GM12878 (cell line): ENCODE measurements around the gene SARS2.

Source experiments
- ETV6 ChIP-seq, 2 experiments: fragments of 450-650 bp in 1 of 2; IDR thresholded peaks in 1 of 2; conservative IDR thresholded peaks in 1 of 2; 2 replicates each; pipeline ENCODE4 v1.6.1; 2014; ENCODE audit warnings: antibody characterized with exemption in 1 of 2, borderline replicate concordance in 1 of 2, low read depth in 1 of 2, mild to moderate bottlenecking in 1 of 2, moderate library complexity in 1 of 2
- FOS ChIP-seq: IDR thresholded peaks from 3 replicates; pipeline ENCODE4 v1.6.1; 2011; ENCODE audit warnings: borderline replicate concordance; ENCODE audit not compliant: insufficient read length; ENCODE audit errors: extremely low read depth
- IKZF2 ChIP-seq, 2 experiments: fragments of 450-650 bp; IDR thresholded peaks; 2 replicates each; pipeline ENCODE4 v1.6.1; 2017; ENCODE audit warnings: mild to moderate bottlenecking in 2 of 2, moderate library complexity in 2 of 2
- MAX ChIP-seq: IDR thresholded peaks from 2 replicates; pipeline ENCODE4 v1.6.1; 2012; ENCODE audit warnings: low read depth, low read length, improper control_type of control experiment
- MEF2B ChIP-seq: fragments of 450-650 bp; IDR thresholded peaks from 2 replicates; pipeline ENCODE4 v1.6.1; 2018; ENCODE audit warnings: mild to moderate bottlenecking, moderate library complexity; ENCODE audit not compliant: partially characterized antibody, poor library complexity, severe bottlenecking
- NRF1 ChIP-seq: conservative IDR thresholded peaks from 2 replicates; pipeline ENCODE4 v1.6.1; 2011; ENCODE audit warnings: mild to moderate bottlenecking, low read depth, low read length, improper control_type of control experiment
- PAX5 ChIP-seq: IDR thresholded peaks from 2 replicates; pipeline ENCODE4 v1.6.1; 2011; ENCODE audit warnings: low read depth, low read length, borderline replicate concordance
- POLR2AphosphoS5 ChIP-seq: IDR thresholded peaks from 2 replicates; pipeline ENCODE4 v1.6.1; 2011; ENCODE audit warnings: mild to moderate bottlenecking, low read length, inconsistent platforms
- TAF1 ChIP-seq: IDR thresholded peaks from 2 replicates; pipeline ENCODE4 v1.6.1; 2011; ENCODE audit warnings: mild to moderate bottlenecking, low read depth, low read length, borderline replicate concordance
- ZBTB4 ChIP-seq: fragments of 450-650 bp; formaldehyde crosslinking; IDR thresholded peaks from 2 replicates; pipeline ENCODE4 v1.4.0; 2022; ENCODE audit warnings: mild to moderate bottlenecking, moderate library complexity

- TF ChIP-seq MEF2B (no peak), TAF1 (no peak), ZBTB4 (CRISPR knock-in tag) (no peak), POLR2AphosphoS5 (no peak), FOS (no peak), IKZF2 (IDR thresholded peaks at IDR 0.05) (no peak), MAX (no peak), PAX5 (no peak), NRF1 (no peak), ETV6 (conservative IDR thresholded peaks at IDR 0.05 in 1 of 2, IDR thresholded peaks at IDR 0.05 in 1 of 2; ENCODE audit: borderline replicate concordance in 1 of 2, low read depth in 1 of 2) (no peak)
Measured at GRCh38 chr19:38878575-38879399, 51.8 kb downstream of the SARS2 start.
